OCI-LY1 (cell line): ENCODE measurements around the gene RAB3IL1.

ENCODE experiments used
- H2AFZ ChIP-seq: fragments of 200-600 bp; sonication (generic), shearing (Covaris generic); 2 replicates; pipeline ENCODE4 v1.6.0; 2014; ENCODE audit warnings: antibody characterized with exemption, mild to moderate bottlenecking, low read length
- H3F3A ChIP-seq: fragments of 200-600 bp; sonication (generic), shearing (Covaris generic); 2 replicates; pipeline ENCODE4 v1.6.0; 2014; ENCODE audit warnings: mild to moderate bottlenecking, antibody characterized with exemption, low read length, moderate library complexity; ENCODE audit not compliant: insufficient read depth
- H3K27ac ChIP-seq: fragments of 200-600 bp; sonication (generic); 2 replicates; pipeline ENCODE4 v1.5.1; 2014; ENCODE audit warnings: low read length, mixed run types, mild to moderate bottlenecking, low read depth; ENCODE audit not compliant: poor library complexity, severe bottlenecking
- H3K27me3 ChIP-seq: fragments of 200-600 bp; sonication (generic); 2 replicates; pipeline ENCODE4 v1.6.0; 2014; ENCODE audit warnings: antibody characterized with exemption, mild to moderate bottlenecking, low read length, moderate library complexity; ENCODE audit not compliant: insufficient read depth
- H3K36me3 ChIP-seq: fragments of 200-600 bp; sonication (generic); 2 replicates; pipeline ENCODE4 v1.6.1; 2014; ENCODE audit warnings: mild to moderate bottlenecking, antibody characterized with exemption, low read length, moderate library complexity, mixed read lengths; ENCODE audit not compliant: insufficient read depth
- H3K4me1 ChIP-seq: fragments of 200-600 bp; sonication (generic); 2 replicates; pipeline ENCODE4 v1.5.1; 2014; ENCODE audit warnings: mild to moderate bottlenecking, low read length, moderate library complexity; ENCODE audit not compliant: insufficient read depth, severe bottlenecking
- H3K4me2 ChIP-seq: fragments of 200-600 bp; sonication (generic), shearing (Covaris generic); 2 replicates; pipeline ENCODE4 v1.6.1; 2014; ENCODE audit warnings: low read length
- H3K4me3 ChIP-seq: fragments of 200-600 bp; sonication (generic); 2 replicates; pipeline ENCODE4 v1.5.1; 2014; ENCODE audit warnings: low read length, low read depth, mild to moderate bottlenecking, mixed read lengths; ENCODE audit not compliant: poor library complexity, severe bottlenecking
- H3K79me2 ChIP-seq: fragments of 200-600 bp; shearing (Covaris generic); 2 replicates; pipeline ENCODE4 v1.6.1; 2016; ENCODE audit warnings: mixed run types, low read length, mixed read lengths; ENCODE audit not compliant: insufficient read depth
- H3K9ac ChIP-seq: fragments of 200-600 bp; sonication (generic), shearing (Covaris generic); 2 replicates; pipeline ENCODE4 v1.6.1; 2014; ENCODE audit warnings: mild to moderate bottlenecking, low read length, mixed read lengths
- H3K9me2 ChIP-seq: fragments of 200-600 bp; sonication (generic), shearing (Covaris generic); 2 replicates; pipeline ENCODE4 v1.6.1; 2014; ENCODE audit warnings: low read depth, mild to moderate bottlenecking, low read length, mixed read lengths
- H3K9me3 ChIP-seq: fragments of 200-600 bp; shearing (Covaris generic); 2 replicates; pipeline ENCODE4 v1.6.1; 2014; ENCODE audit warnings: low read length, mixed read lengths
- H4K20me1 ChIP-seq: fragments of 200-600 bp; sonication (generic), shearing (Covaris generic); 2 replicates; pipeline ENCODE4 v1.6.0; 2016; ENCODE audit warnings: mild to moderate bottlenecking, low read length; ENCODE audit not compliant: insufficient read depth
- EZH2 ChIP-seq: fragments of 200-600 bp; sonication (generic), shearing (Covaris generic); IDR thresholded peaks from 2 replicates; pipeline ENCODE4 v1.8.0; 2017; ENCODE audit warnings: borderline replicate concordance, mixed run types, mild to moderate bottlenecking, antibody characterized with exemption, low read length, moderate library complexity, mixed read lengths
- TF ChIP-seq, protein P1 (sequence below): fragments of 200-600 bp; sonication (generic), shearing (Covaris generic); IDR thresholded peaks from 2 replicates; pipeline ENCODE4 v1.5.1; 2017; ENCODE audit warnings: mild to moderate bottlenecking, antibody characterized with exemption, low read length, moderate library complexity, mixed read lengths

Gene RAB3IL1

DNA sequence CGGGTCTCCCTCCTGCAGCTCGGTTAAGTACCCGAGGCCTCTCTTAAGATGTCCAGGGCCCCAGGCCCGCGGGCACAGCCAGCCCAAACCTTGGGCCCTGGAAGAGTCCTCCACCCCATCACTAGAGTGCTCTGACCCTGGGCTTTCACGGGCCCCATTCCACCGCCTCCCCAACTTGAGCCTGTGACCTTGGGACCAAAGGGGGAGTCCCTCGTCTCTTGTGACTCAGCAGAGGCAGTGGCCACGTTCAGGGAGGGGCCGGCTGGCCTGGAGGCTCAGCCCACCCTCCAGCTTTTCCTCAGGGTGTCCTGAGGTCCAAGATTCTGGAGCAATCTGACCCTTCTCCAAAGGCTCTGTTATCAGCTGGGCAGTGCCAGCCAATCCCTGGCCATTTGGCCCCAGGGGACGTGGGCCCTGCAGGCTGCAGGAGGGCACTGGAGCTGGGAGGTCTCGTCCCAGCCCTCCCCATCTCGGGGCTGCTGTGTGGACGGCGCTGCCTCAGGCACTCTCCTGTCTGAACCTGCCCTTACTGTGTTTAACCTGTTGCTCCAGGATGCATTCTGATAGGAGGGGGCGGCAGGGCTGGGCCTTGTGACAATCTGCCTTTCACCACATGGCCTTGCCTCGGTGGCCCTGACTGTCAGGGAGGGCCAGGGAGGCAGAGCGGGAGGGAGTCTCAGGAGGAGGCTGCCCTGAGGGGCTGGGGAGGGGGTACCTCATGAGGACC lies 51.0 kb downstream of the RAB3IL1 start:
- Histone ChIP-seq H3K4me2 (no peak overlapping the region), H4K20me1 (no peaks in the 10 kb centered on the region), H3K36me3 (peaks cover 33% of the 10 kb centered on the region), H3K27me3 (no peaks in the 10 kb centered on the region; the same call in 1 of the 2 replicates), H3F3A (no peaks in the 10 kb centered on the region), H3K27ac (no peak overlapping the region), H3K9ac (no peak overlapping the region), H3K4me1 (peaks cover 3% of the 10 kb centered on the region), H3K9me2 (no peaks in the 10 kb centered on the region), H2AFZ (no peak overlapping the region), H3K4me3 (no peak overlapping the region), H3K79me2 (no peaks in the 10 kb centered on the region), H3K9me3 (no peaks in the 10 kb centered on the region)
- no peak for TF ChIP-seq EZH2
- TF ChIP-seq, protein P1, sequence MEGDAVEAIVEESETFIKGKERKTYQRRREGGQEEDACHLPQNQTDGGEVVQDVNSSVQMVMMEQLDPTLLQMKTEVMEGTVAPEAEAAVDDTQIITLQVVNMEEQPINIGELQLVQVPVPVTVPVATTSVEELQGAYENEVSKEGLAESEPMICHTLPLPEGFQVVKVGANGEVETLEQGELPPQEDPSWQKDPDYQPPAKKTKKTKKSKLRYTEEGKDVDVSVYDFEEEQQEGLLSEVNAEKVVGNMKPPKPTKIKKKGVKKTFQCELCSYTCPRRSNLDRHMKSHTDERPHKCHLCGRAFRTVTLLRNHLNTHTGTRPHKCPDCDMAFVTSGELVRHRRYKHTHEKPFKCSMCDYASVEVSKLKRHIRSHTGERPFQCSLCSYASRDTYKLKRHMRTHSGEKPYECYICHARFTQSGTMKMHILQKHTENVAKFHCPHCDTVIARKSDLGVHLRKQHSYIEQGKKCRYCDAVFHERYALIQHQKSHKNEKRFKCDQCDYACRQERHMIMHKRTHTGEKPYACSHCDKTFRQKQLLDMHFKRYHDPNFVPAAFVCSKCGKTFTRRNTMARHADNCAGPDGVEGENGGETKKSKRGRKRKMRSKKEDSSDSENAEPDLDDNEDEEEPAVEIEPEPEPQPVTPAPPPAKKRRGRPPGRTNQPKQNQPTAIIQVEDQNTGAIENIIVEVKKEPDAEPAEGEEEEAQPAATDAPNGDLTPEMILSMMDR = no peak

- Histone ChIP-seq H3K4me2 (no peak overlapping the region), H3K9me3 (no peaks in the 10 kb centered on the region), H3K27me3 (no peaks in the 10 kb centered on the region; the same call in 1 of the 2 replicates), H4K20me1 (no peaks in the 10 kb centered on the region), H3K9me2 (no peaks in the 10 kb centered on the region), H3K79me2 (no peaks in the 10 kb centered on the region), H3K9ac (no peak overlapping the region), H3K36me3 (peaks cover 43% of the 10 kb centered on the region), H3K4me3 (no peak overlapping the region), H3K4me1 (no peaks in the 10 kb centered on the region), H3K27ac (no peak overlapping the region), H2AFZ (no peak overlapping the region), H3F3A (no peaks in the 10 kb centered on the region)
- TF ChIP-seq, protein P1 = no peak
- TF ChIP-seq EZH2 = no peak
Measured at GRCh38 chr11:61864814-61865775, 52.3 kb downstream of the RAB3IL1 start.

DNA sequence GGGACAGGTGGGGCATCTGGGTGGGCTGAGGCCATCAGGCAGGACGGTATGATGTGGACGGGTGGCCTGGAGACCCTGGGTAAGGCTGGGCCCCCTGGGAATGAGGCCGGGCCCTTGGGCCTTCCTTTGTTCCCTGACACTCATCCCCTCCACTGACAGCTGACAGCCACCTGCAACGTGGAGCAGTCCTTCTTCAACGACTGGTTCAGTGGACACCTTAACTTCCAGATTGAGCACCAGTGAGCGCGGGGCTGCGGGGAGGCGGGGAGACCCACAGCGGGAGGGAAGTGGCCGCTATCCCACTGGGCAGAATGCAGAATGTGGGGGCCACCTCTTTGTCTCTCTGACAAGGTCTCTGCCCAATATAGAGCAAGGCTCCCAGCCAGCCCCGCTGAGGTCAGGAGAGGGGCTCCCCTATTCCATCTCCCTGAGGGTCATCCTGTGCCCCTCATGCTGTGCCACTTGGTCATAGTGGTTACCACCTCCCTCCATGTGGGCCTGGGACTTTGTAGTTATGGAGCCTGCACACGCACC lies 53.8 kb downstream of the RAB3IL1 start:
- TF ChIP-seq, protein P1 = no peak
- no peak for TF ChIP-seq EZH2
- Histone ChIP-seq H3K27me3 (no peaks in the 10 kb centered on the region; the same call in 1 of the 2 replicates), H2AFZ (no peak overlapping the region), H4K20me1 (no peaks in the 10 kb centered on the region), H3K36me3 (peaks cover 58% of the 10 kb centered on the region), H3K9me3 (no peaks in the 10 kb centered on the region), H3F3A (no peaks in the 10 kb centered on the region), H3K79me2 (no peaks in the 10 kb centered on the region), H3K4me2 (no peak overlapping the region), H3K4me3 (no peak overlapping the region), H3K27ac (no peak overlapping the region), H3K4me1 (no peaks in the 10 kb centered on the region), H3K9ac (no peak overlapping the region), H3K9me2 (no peaks in the 10 kb centered on the region)
